Measurements from ENCODE around the gene AUTS2.

DNA sequence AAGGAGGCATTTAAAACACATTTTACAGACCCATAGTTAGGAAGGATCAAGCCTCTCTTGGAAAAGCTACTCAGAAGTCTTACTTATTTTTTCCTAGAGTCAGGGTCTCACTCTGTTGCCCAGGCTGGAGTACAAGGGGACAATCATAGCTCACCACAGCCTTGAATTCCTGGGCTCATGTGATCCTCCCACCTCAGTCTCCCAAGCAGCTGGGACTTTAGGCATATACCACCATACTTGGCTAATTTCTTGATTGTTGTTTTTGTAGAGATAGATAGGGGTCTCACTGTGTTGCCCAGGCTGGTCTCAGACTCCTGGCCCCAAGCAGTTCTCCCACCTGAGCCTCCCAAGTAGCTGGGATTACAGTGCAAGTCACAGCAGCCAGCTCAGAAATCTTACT, 1179.0 kb downstream of the AUTS2 start:
- TF ChIP-seq POLR2A (IDR thresholded peaks at IDR 0.05): no peak
- TF ChIP-seq, protein P1, sequence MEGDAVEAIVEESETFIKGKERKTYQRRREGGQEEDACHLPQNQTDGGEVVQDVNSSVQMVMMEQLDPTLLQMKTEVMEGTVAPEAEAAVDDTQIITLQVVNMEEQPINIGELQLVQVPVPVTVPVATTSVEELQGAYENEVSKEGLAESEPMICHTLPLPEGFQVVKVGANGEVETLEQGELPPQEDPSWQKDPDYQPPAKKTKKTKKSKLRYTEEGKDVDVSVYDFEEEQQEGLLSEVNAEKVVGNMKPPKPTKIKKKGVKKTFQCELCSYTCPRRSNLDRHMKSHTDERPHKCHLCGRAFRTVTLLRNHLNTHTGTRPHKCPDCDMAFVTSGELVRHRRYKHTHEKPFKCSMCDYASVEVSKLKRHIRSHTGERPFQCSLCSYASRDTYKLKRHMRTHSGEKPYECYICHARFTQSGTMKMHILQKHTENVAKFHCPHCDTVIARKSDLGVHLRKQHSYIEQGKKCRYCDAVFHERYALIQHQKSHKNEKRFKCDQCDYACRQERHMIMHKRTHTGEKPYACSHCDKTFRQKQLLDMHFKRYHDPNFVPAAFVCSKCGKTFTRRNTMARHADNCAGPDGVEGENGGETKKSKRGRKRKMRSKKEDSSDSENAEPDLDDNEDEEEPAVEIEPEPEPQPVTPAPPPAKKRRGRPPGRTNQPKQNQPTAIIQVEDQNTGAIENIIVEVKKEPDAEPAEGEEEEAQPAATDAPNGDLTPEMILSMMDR (IDR thresholded peaks at IDR 0.05): no peak

Data from breast epithelium (tissue), 3 donors.